Raji (cell line): ENCODE results near the gene KLHL35.
A peak's percentile ranks its signal among the peaks of the same experiment; 100 is the strongest.

Experiments used
- POLR2A ChIP-seq: IDR thresholded peaks from 2 replicates; pipeline ENCODE4 v1.6.1; 2011; ENCODE audit warnings: low read depth, low read length, control low read depth; ENCODE audit not compliant: insufficient read depth

KLHL35 gene

GRCh38 chr11:75399344-75400145 lies 33.5 kb downstream of the KLHL35 start, which contains the start of gene RPS3:
Gene RPS3, plus strand, starts transcription at chr11:75399518. Its CDS starts 30 bp downstream, at chr11:75399548.
- peak; percentile 98 for TF ChIP-seq POLR2A

- TF ChIP-seq POLR2A, result no peak
Observed at GRCh38 chr11:75398906-75399305, 34.1 kb downstream of the KLHL35 start.

GRCh38 chr11:75394085-75394840 lies 38.7 kb downstream of the KLHL35 start:
- no peak for TF ChIP-seq POLR2A

- no peak for TF ChIP-seq POLR2A
Observed at GRCh38 chr11:75389925-75390324, 43.1 kb downstream of the KLHL35 start.

- no peak for TF ChIP-seq POLR2A
Observed at GRCh38 chr11:75389276-75389605, 43.8 kb downstream of the KLHL35 start.

GRCh38 chr11:75388386-75389275 lies 44.4 kb downstream of the KLHL35 start:
- no peak for TF ChIP-seq POLR2A

- TF ChIP-seq POLR2A, result no peak
Observed at GRCh38 chr11:75387736-75388294, 45.2 kb downstream of the KLHL35 start.

GRCh38 chr11:75386942-75387630 lies 45.9 kb downstream of the KLHL35 start:
- TF ChIP-seq POLR2A, result no peak

- no peak for TF ChIP-seq POLR2A
Observed at GRCh38 chr11:75384438-75385080, 48.4 kb downstream of the KLHL35 start.

GRCh38 chr11:75383246-75383645 lies 49.8 kb downstream of the KLHL35 start:
- no peak for TF ChIP-seq POLR2A

- TF ChIP-seq POLR2A, result no peak
Observed at GRCh38 chr11:75380716-75381420, 52.1 kb downstream of the KLHL35 start.

GRCh38 chr11:75380245-75380644 lies 52.8 kb downstream of the KLHL35 start:
- no peak for TF ChIP-seq POLR2A

- TF ChIP-seq POLR2A, result no peak
Observed at GRCh38 chr11:75376175-75376574, 56.8 kb downstream of the KLHL35 start.
